Activated gamma-delta T cell (primary cell): ENCODE measurements around the gene CFB.
"Not testable (repeated sequence)": the region's sequence is repeated elsewhere in the genome, so short reads cannot be mapped to it uniquely, and the experiment has no call there.

Experiments used
- DNase-seq: peaks from one replicate; lab custom pipeline; 2025; lab: John Stamatoyannopoulos, UW

The CFB gene

GRCh38 chr6:31970604-31971271 is 24.8 kb downstream of the CFB start:
- no peak for DNase-seq

GRCh38 chr6:31971279-31971992 is 25.5 kb downstream of the CFB start:
- DNase-seq = no peak

DNA sequence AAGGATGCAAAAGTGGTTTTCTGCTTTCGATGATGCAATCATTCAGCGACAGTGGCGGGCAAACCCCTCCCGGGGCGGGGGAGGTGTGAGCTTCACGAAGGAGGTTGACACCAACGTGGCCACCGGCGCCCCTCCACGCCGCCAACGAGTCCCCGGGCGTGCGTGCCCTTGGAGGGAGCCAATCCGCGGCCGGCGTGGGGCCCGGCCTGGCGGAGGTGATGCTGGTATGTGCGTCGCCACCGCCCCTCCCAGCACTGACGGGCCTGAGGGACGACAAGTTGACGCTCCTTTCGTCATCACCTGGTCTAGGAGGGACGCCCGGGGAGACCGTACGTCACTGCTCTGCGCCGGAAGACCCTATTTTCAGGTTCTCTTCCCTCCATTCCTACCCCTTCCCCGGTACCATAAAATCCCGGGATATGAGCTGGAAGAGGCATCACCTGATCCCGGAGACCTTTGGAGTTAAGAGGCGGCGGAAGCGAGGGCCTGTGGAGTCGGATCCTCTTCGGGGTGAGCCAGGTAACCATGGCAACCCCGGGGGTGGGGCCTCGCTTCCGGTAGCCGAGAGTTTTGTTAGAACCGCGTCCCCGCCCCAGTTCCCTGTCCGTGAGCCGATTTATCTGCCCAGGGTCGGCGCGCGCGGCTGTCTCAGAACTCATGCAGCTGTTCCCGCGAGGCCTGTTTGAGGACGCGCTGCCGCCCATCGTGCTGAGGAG is 26.3 kb downstream of the CFB start, which contains the start of gene DXO:
TSS of gene DXO (minus strand) at position 146 of the 716 bp plus-strand sequence. CDS start 463 bp downstream, outside the sequence.
- peak; percentile 99 for DNase-seq

GRCh38 chr6:31972709-31973350 is 26.9 kb downstream of the CFB start:
- no peak for DNase-seq

DNA sequence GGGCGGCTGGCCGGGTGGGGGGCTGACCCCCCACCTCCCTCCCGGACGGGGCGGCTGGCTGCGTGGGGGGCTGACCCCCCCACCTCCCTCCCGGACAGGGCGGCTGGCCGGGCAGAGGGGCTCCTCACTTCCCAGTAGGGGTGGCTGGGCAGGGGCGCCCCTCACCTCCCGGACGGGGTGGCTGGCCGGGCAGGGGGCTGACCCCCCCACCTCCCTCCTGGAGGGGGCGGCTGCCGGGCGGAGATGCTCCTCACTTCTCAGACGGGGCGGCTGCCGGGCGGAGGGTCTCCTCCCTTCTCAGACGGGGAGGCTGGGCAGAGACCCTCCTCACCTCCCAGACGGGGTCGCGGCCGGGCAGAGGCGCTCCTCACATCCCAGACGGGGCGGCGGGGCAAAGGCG is 30.2 kb downstream of the CFB start:
- not testable (repeated sequence) for DNase-seq

DNA sequence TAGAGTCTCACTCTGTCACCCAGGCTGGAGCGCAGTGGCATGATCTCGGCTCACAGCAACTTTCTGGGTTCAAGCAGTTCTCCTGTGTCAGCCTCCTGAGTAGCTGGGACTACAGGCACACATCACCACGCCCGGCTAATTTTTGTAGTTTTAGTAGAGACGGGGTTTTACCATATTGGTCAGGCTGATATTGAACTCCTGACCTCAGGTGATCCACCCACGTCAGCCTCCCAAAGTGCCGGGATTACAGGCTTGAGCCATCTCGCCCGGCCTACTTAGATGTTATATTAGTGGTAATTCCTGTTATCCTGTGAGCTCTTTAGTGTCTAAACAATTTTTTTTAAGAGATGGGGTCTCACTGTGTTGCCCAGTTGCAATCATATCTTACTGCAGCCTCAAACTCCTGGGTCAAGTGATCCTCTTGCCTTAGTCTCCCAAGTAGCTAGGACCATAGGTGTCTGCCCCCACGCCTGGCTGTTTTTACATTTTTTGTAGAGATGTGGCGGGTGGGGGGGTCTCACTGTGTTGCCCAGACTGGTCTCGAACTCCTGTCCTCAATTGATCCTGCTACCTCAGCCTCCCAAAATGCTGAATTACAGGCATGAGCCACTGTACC is 32.0 kb downstream of the CFB start:
- no peak for DNase-seq

DNA sequence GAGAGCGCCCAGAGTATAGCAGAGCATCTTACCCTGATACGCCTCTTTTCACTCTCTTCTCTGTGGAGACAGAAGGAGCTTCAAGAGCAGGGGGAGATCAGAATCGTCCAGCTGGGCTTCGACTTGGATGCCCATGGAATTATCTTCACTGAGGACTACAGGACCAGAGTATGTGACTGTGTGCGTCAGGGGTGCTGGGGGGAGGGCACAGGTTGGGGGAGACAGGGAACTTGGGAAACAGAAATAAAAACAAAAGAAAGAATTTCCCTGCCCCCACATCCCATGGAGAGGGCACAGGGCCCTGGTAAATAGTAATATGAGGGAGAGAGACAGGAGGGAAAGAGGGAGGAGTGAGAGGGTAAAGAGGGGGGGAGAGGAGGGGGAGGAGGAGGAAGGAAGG is 32.9 kb downstream of the CFB start:
- no peak for DNase-seq

GRCh38 chr6:31979238-31979898 is 33.5 kb downstream of the CFB start:
- no peak for DNase-seq

DNA sequence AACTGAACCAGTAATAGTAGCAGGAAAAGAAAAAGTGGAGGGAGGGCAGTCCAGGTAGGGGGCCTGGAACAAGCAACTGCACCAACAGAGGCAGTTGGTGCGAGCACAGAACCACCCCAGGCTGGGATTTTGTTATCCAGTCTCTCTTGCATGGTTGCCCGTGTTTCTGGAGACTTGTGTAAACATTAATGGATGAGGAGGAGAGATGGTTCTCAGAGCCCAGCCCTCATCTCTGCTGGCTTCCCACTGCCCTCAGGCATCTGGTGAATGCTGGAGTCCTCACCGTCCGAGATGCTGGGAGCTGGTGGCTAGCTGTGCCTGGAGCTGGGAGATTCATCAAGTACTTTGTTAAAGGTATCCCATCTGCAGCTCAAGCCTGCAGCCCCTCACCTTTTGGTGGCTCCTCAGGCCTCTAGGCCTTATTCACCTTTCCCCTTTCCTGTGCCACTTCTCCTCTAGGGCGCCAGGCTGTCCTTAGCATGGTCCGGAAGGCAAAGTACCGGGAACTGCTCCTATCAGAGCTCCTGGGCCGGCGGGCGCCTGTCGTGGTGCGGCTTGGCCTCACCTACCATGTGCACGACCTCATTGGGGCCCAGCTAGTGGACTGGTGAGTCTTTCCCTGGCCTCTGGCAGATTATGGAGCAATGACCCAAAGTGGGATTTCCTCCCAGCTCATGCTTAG is 34.4 kb downstream of the CFB start:
- DNase-seq = not testable (repeated sequence)

GRCh38 chr6:31980998-31981397 is 35.1 kb downstream of the CFB start:
- DNase-seq = not testable (repeated sequence)

GRCh38 chr6:31981744-31982143 is 35.8 kb downstream of the CFB start, which contains the start of gene C4A:
Gene C4A (plus strand): TSS chr6:31982057. CDS start chr6:31982108, 51 bp downstream.
- DNase-seq = not testable (repeated sequence)

GRCh38 chr6:31989363-31989762 is 43.5 kb downstream of the CFB start:
- DNase-seq = not testable (repeated sequence)

- DNase-seq = not testable (repeated sequence)
Observed at GRCh38 chr6:31994421-31994820, 48.5 kb downstream of the CFB start.

GRCh38 chr6:31996385-31996784 is 50.5 kb downstream of the CFB start:
- not testable (repeated sequence) for DNase-seq
